ENCODE measurements around the gene AGAP1. TPM values are rescaled to one million over a fixed set of nuclear protein-coding genes. Genes with fewer than 3 reads are reported as not detected.

The AGAP1 gene
- total RNA-seq, 4 donors from 2014 or later: 5.3 to 30.6 (median 19.2) TPM

GRCh38 chr2:235719146-235719942 is 225.5 kb downstream of the AGAP1 start:
- Histone ChIP-seq H3K36me3 (no peaks in the 10 kb centered on the region), H3K27me3 (no peaks in the 10 kb centered on the region), H3K9me3 (no peaks in the 10 kb centered on the region), H3K4me1 (peaks cover 0 to 7% of the 10 kb centered on the region in 2 donors), H3K4me3 (no peak overlapping the region), H3K27ac (no peak overlapping the region)
- intact Hi-C loops (cut with DNase I; ENCODE audit: low total_unique reads): no loop called here
- DNase-seq: no peak
- TF ChIP-seq CTCF (IDR thresholded peaks at IDR 0.05) (no peak), POLR2A (IDR thresholded peaks at IDR 0.05) (no peak)

- H3K4me3 ChIP-seq: no peak overlapping the region
Measured at GRCh38 chr2:235721625-235722024, 227.8 kb downstream of the AGAP1 start.

GRCh38 chr2:235722869-235723268 is 229.0 kb downstream of the AGAP1 start:
- no peaks in the 10 kb centered on the region for H3K27me3 ChIP-seq
- TF ChIP-seq POLR2A (IDR thresholded peaks at IDR 0.05) (no peak), CTCF (IDR thresholded peaks at IDR 0.05) (no peak)
- no peaks in the 10 kb centered on the region for H3K36me3 ChIP-seq
- H3K27ac ChIP-seq: no peak overlapping the region
- peaks cover 0 to 8% of the 10 kb centered on the region in 2 donors for H3K4me1 ChIP-seq
- no peaks in the 10 kb centered on the region for H3K9me3 ChIP-seq
- intact Hi-C loops (cut with DNase I; ENCODE audit: low total_unique reads): no loop called here
- no peak for DNase-seq
- no peak overlapping the region for H3K4me3 ChIP-seq

More at GRCh38 chr2:235721625-235722024, 227.8 kb downstream of the AGAP1 start:
- Histone ChIP-seq H3K4me1 (peaks cover 0 to 8% of the 10 kb centered on the region in 2 donors), H3K9me3 (no peaks in the 10 kb centered on the region), H3K27ac (no peak overlapping the region), H3K36me3 (no peaks in the 10 kb centered on the region), H3K27me3 (no peaks in the 10 kb centered on the region)
- intact Hi-C loops (cut with DNase I; ENCODE audit: low total_unique reads): no loop called here
- TF ChIP-seq POLR2A (IDR thresholded peaks at IDR 0.05): no peak
- TF ChIP-seq CTCF (IDR thresholded peaks at IDR 0.05): no peak
- DNase-seq: no peak

- TF ChIP-seq POLR2A (IDR thresholded peaks at IDR 0.05) (no peak), CTCF (IDR thresholded peaks at IDR 0.05) (no peak)
- Histone ChIP-seq H3K4me1 (peaks cover 0 to 8% of the 10 kb centered on the region in 2 donors), H3K36me3 (no peaks in the 10 kb centered on the region), H3K27me3 (no peaks in the 10 kb centered on the region), H3K9me3 (no peaks in the 10 kb centered on the region), H3K4me3 (no peak overlapping the region), H3K27ac (peak overlapping the region in 1 of 2 donors; percentile 75)
- intact Hi-C loops (cut with DNase I; ENCODE audit: low total_unique reads): no loop called here
- DNase-seq: no peak
Measured at GRCh38 chr2:235723371-235723770, 229.5 kb downstream of the AGAP1 start.

GRCh38 chr2:235723811-235724465 is 230.1 kb downstream of the AGAP1 start:
- intact Hi-C loops (cut with DNase I; ENCODE audit: low total_unique reads): no loop called here
- peaks cover 0 to 8% of the 10 kb centered on the region in 2 donors for H3K4me1 ChIP-seq
- peak in 1 of 2 donors; percentile 36 for DNase-seq
- no peaks in the 10 kb centered on the region for H3K9me3 ChIP-seq
- peak overlapping the region; percentile 75 to 85 for H3K27ac ChIP-seq
- no peak for TF ChIP-seq CTCF (IDR thresholded peaks at IDR 0.05)
- TF ChIP-seq POLR2A (IDR thresholded peaks at IDR 0.05): no peak
- H3K4me3 ChIP-seq: no peak overlapping the region
- H3K27me3 ChIP-seq: no peaks in the 10 kb centered on the region
- no peaks in the 10 kb centered on the region for H3K36me3 ChIP-seq

Data from uterus (tissue), 4 donors.